HG02884 (cell line): ENCODE data around the gene MXRA7.
"Not testable (repeated sequence)": the region's sequence is repeated elsewhere in the genome, so short reads cannot be mapped to it uniquely, and the experiment has no call there.

Source experiments
- ATAC-seq: cut with Tn5 transposase; IDR thresholded peaks from one replicate; pipeline ENCODE4 v1.9.1; 2021; ENCODE audit warnings: mild to moderate bottlenecking, moderate library complexity; ENCODE audit not compliant: unreplicated experiment

Gene MXRA7

DNA sequence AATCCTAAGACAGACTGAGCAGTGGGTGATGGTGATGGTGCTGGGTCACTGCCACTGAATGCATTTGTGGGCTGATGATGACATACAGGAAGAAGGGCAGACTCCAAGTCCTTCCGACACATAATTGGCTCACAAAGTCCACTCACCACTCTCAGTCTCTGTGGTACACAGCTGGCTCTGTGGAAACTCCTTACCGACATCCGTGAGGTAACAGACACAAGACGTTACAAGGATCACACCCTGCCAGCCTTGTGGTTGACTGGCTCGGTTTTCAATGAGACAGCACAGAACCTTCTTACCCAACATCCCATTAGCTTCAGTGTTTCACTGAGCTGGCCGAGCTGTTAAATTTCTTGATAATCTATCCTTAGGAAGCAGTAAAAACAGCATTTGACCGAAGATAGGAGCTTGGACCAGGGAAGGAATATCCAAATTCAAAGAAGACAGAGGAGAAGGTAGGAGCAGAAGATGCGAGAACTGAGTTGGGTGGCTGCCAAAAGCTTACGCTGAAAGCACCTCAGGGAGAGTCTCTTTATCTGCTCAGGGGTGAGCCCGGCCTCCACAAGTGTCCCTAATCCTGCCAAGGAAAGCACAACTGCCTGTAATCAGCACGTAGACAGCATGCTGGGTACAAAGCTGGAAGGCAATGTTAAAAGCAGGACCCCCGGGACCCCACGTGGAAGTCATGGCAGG, 5.5 kb upstream of the MXRA7 start:
- no peak for ATAC-seq

GRCh38 chr17:76715496-76715830, 4.7 kb upstream of the MXRA7 start:
- ATAC-seq: no peak

GRCh38 chr17:76714822-76715495, 4.2 kb upstream of the MXRA7 start:
- ATAC-seq: no peak

DNA sequence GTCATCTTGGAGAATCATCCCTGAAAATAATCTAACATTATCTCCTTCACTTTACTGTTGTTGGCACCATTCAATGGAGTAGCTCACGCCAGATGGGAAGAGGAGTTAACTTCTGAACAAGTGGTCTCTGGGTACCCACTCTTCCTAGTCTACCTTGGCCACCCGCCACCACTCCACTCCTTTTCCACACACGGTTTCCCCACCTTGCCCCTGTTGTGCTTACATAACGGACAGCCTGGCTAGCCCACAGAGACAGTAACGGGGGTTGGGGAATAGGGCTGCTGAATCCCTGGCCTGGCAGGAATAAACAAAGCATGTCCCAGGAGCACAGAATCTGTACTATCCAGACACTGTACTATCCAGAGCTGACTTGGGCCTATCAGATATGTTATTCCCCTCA, 3.6 kb upstream of the MXRA7 start:
- ATAC-seq: no peak

GRCh38 chr17:76713765-76714164, 3.0 kb upstream of the MXRA7 start:
- no peak for ATAC-seq

GRCh38 chr17:76712321-76712720, 1.6 kb upstream of the MXRA7 start:
- not testable (repeated sequence) for ATAC-seq

- ATAC-seq: not testable (repeated sequence)
Observed at GRCh38 chr17:76709951-76710862, 558 bp downstream of the MXRA7 start.

DNA sequence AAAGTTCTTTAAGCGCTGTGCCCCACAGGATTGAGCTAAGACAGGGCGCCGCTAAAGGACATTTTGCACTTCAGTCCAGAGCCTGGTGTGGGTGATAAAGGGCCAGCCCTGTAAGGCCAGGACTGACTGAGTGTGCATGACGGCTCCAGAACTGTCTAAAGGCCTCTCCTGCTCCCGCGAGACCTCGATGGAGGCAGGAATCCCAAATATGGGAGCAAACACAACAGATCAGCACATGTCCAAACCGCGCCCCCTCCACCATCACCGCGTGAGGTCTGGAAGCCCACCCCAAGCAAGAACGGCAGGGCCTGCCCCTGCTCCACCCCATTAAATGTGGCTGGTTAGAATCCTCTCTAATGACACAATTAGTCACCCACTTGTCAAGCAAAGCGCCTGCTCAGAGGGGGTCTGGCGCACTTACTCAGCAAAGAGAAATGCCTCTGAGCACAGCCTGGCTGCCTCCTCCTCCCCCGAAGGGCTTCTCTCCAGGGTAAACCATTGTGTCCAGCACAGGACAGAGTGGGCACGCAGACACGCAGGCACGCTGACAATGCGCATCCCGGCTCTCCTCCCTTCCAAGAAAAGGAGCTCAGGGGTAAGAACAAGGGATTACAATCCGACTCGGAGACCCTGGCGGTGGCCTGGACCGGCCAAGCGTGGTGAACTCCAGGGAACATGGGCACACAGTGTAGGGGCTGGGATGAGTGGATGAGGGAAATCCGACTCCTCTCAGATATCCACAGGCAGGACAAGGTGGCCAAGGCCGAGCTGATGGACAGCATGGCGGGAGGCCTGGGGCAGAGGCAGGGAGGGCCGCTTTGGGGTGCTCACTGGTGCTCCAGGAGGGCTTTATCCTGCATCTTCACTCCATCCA, 1.5 kb downstream of the MXRA7 start:
- ATAC-seq: no peak

GRCh38 chr17:76707985-76708807, 2.6 kb downstream of the MXRA7 start:
- ATAC-seq: no peak

- no peak for ATAC-seq
Observed at GRCh38 chr17:76706817-76707216, 3.9 kb downstream of the MXRA7 start.

GRCh38 chr17:76704805-76705204, 6.0 kb downstream of the MXRA7 start:
- no peak for ATAC-seq

GRCh38 chr17:76702941-76703637, 7.7 kb downstream of the MXRA7 start:
- ATAC-seq: no peak

GRCh38 chr17:76702076-76702475, 8.7 kb downstream of the MXRA7 start:
- ATAC-seq: no peak

GRCh38 chr17:76701471-76701967, 9.2 kb downstream of the MXRA7 start:
- ATAC-seq: no peak

DNA sequence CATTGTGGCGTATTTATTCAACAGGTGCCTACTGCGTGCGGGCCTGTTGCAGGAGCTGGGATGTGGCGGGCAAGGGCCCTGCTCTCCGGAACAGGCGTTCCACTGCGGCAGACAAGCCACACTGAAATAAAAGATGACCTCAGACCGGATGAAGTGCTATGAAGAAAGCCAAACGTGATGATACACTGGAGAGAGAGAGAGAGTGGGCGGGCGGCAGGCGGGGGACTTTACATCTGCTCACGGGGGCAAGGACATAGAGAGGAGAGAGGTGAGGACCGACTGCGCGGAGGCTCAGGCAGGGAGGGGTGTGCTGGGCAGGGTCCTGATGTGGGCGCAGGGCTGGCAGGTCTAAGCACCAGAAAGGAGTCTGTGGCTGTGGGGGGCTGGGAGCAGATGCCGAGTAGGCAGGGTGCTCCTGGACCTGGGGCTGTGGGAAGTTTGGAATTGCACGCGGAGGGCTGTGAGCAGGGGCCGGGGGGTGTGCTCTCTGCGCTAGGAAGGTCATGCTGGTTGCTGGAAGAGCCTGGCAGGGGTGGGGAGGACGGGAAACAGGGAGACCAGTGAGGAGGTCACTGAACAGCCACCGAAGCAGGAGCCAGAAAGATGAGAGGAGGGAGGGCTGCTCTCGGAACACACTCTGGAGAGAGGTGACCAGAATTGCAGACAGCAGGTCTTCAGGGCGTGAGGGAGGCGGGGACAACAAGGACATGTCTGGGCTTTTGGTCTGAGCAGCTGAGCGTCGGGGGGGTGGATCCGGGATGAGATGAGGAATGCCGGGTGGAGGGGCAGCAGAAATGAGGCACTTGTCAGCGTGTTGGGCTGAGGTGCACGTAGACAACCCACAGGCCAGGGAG, 9.9 kb downstream of the MXRA7 start:
- no peak for ATAC-seq

DNA sequence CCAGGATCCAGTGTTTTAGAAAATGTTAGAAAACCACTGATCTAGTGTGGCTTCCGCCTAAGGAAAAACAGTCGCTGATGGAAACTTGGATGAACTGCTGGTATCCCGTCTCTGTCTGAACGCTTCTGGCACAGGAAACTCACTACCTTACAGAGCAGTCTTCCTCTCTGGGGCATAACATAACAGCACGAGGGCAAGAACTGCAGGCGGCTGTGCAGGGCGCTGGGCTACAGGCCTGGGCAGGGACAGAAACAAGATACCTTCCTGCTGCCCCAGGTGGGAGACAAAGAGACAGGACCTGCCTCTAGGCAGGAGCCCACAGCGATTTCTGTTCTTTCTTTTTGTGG, 10.5 kb downstream of the MXRA7 start:
- no peak for ATAC-seq

- ATAC-seq: not testable (repeated sequence)
Observed at GRCh38 chr17:76698466-76698977, 12.2 kb downstream of the MXRA7 start.
